HepG2 (cell line): ENCODE measurements around the gene INHBC.

Experiments used
- ATF3 ChIP-seq: sonication (generic); formaldehyde crosslinking; IDR thresholded peaks from 2 replicates; pipeline ENCODE4 v1.4.0; 2020; ENCODE audit warnings: missing genetic modification reagents
- CBFB ChIP-seq: sonication (generic); formaldehyde crosslinking; IDR thresholded peaks from 2 replicates; pipeline ENCODE4 v1.4.0; 2020; ENCODE audit warnings: missing genetic modification reagents
- CEBPB ChIP-seq: IDR thresholded peaks from 2 replicates; pipeline ENCODE4 v1.6.1; 2011; ENCODE audit warnings: low read depth, low read length, improper control_type of control experiment, borderline replicate concordance
- CREM ChIP-seq, 2 experiments: sonication (generic) in 1 of 2; formaldehyde crosslinking in 1 of 2; IDR thresholded peaks; 2 replicates each; pipeline versions ENCODE4 v1.4.0 to v1.6.1; 2016 to 2020; ENCODE audit warnings: antibody characterized with exemption in 1 of 2, mild to moderate bottlenecking in 1 of 2, missing genetic modification reagents in 1 of 2
- CTCF ChIP-seq: sonication (generic); formaldehyde crosslinking; IDR thresholded peaks from 2 replicates; pipeline ENCODE4 v1.5.0; 2020; ENCODE audit warnings: mild to moderate bottlenecking, missing genetic modification reagents, moderate library complexity
- FOSL1 ChIP-seq: sonication (generic); formaldehyde crosslinking; IDR thresholded peaks from 2 replicates; pipeline ENCODE4 v1.9.0; 2021; ENCODE audit warnings: missing genetic modification reagents, borderline replicate concordance
- NBN ChIP-seq: fragments of 450-650 bp; conservative IDR thresholded peaks from 2 replicates; pipeline ENCODE4 v1.6.1; 2017
- NR2C2 ChIP-seq: sonication (generic); formaldehyde crosslinking; IDR thresholded peaks from 2 replicates; pipeline ENCODE4 v1.4.0; 2020; ENCODE audit warnings: missing genetic modification reagents, mild to moderate bottlenecking, moderate library complexity, borderline replicate concordance
- PHB2 ChIP-seq: fragments of 450-650 bp; IDR thresholded peaks from 2 replicates; pipeline ENCODE4 v1.6.1; 2018; ENCODE audit not compliant: partially characterized antibody
- SMC3 ChIP-seq: IDR thresholded peaks from 2 replicates; pipeline ENCODE4 v1.6.1; 2011; ENCODE audit warnings: low read length, improper control_type of control experiment
- U2AF2 ChIP-seq: fragments of 200-400 bp; formaldehyde crosslinking; IDR thresholded peaks from 2 replicates; pipeline ENCODE4 v1.6.1; 2017; ENCODE audit warnings: low read depth, mild to moderate bottlenecking, low read length
- ZNF253 ChIP-seq: sonication (generic); formaldehyde crosslinking; IDR thresholded peaks from 2 replicates; pipeline ENCODE4 v1.8.0; 2022; ENCODE audit warnings: mild to moderate bottlenecking, missing genetic modification reagents, borderline replicate concordance
- ZNF629 ChIP-seq: sonication (generic); formaldehyde crosslinking; conservative IDR thresholded peaks from 2 replicates; pipeline ENCODE4 v1.5.0; 2020; ENCODE audit warnings: missing genetic modification reagents
- TF ChIP-seq, protein P1 (sequence below): sonication (generic); formaldehyde crosslinking; IDR thresholded peaks from 2 replicates; pipeline ENCODE4 v1.8.0; 2022; ENCODE audit warnings: missing genetic modification reagents, mild to moderate bottlenecking, borderline replicate concordance

DNA sequence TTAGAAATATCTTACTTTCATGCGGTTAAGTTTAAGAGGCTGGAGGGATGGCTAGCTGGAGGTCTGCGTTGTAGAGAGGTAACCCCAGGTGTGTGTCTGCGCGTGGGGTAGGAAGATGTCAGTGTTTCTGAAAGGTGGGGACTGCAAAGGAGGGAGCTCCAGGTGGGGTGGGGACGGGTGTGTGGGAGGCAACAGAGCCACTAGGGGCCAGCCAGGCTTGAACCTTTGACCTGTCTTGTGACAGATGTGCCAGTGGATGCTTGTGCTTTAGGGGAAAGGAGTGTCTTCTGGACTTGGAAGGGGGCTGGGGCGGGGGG is 25.8 kb downstream of the INHBC start:
- no peak for TF ChIP-seq CBFB (CRISPR knock-in tag)
- no peak for TF ChIP-seq ZNF253 (CRISPR knock-in tag)
- TF ChIP-seq, protein P1, sequence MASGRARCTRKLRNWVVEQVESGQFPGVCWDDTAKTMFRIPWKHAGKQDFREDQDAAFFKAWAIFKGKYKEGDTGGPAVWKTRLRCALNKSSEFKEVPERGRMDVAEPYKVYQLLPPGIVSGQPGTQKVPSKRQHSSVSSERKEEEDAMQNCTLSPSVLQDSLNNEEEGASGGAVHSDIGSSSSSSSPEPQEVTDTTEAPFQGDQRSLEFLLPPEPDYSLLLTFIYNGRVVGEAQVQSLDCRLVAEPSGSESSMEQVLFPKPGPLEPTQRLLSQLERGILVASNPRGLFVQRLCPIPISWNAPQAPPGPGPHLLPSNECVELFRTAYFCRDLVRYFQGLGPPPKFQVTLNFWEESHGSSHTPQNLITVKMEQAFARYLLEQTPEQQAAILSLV, result no peak
- TF ChIP-seq U2AF2, result no peak
- TF ChIP-seq FOSL1 (CRISPR knock-in tag), result no peak
- no peak for TF ChIP-seq NBN
- no peak for TF ChIP-seq CTCF
- no peak for TF ChIP-seq ATF3 (CRISPR knock-in tag)
- TF ChIP-seq NR2C2, result no peak
- no peak for TF ChIP-seq CEBPB
- no peak for TF ChIP-seq PHB2
- no peak for TF ChIP-seq ZNF629 (CRISPR knock-in tag)
- no peak for TF ChIP-seq CREM (IDR thresholded peaks at IDR 0.05)
- TF ChIP-seq CREM (CRISPR knock-in tag; IDR thresholded peaks at IDR 0.05), result no peak
- TF ChIP-seq SMC3, result no peak
